HG02870 (cell line): ENCODE results near the gene HECTD2.
"Not testable (repeated sequence)": the region's sequence is repeated elsewhere in the genome, so short reads cannot be mapped to it uniquely, and the experiment has no call there.

Experiments
- ATAC-seq: cut with Tn5 transposase; IDR thresholded peaks from one replicate; pipeline ENCODE4 v1.9.1; 2021; ENCODE audit warnings: mild to moderate bottlenecking, moderate library complexity; ENCODE audit not compliant: unreplicated experiment

HECTD2 gene

GRCh38 chr10:91409869-91410637, at the start of gene HECTD2:
Gene HECTD2 (plus strand): TSS chr10:91410344. CDS start chr10:91410439, 95 bp downstream.
- peak; percentile 78 for ATAC-seq

GRCh38 chr10:91360461-91360860, 49.7 kb upstream of the HECTD2 start:
- no peak for ATAC-seq

- ATAC-seq: not testable (repeated sequence)
These were observed 44.6 kb upstream of the HECTD2 start for GRCh38 chr10:91365519-91365918.

GRCh38 chr10:91366704-91367103, 43.4 kb upstream of the HECTD2 start:
- ATAC-seq: no peak

GRCh38 chr10:91367127-91367531, 43.0 kb upstream of the HECTD2 start:
- ATAC-seq: no peak

GRCh38 chr10:91367558-91367957, 42.6 kb upstream of the HECTD2 start:
- no peak for ATAC-seq

GRCh38 chr10:91369978-91370589, 40.1 kb upstream of the HECTD2 start:
- not testable (repeated sequence) for ATAC-seq

GRCh38 chr10:91374052-91374451, 36.1 kb upstream of the HECTD2 start:
- ATAC-seq: no peak

GRCh38 chr10:91378061-91378460, 32.1 kb upstream of the HECTD2 start:
- no peak for ATAC-seq

- no peak for ATAC-seq
These were observed 29.3 kb upstream of the HECTD2 start for GRCh38 chr10:91380873-91381256.

- no peak for ATAC-seq
These were observed 28.8 kb upstream of the HECTD2 start for GRCh38 chr10:91381257-91381891.

GRCh38 chr10:91385306-91386085, 24.6 kb upstream of the HECTD2 start:
- ATAC-seq: no peak

GRCh38 chr10:91389636-91390512, 20.3 kb upstream of the HECTD2 start:
- ATAC-seq: peak; percentile 66

- not testable (repeated sequence) for ATAC-seq
These were observed 19.7 kb upstream of the HECTD2 start for GRCh38 chr10:91390513-91390825.

GRCh38 chr10:91391920-91392319, 18.2 kb upstream of the HECTD2 start:
- no peak for ATAC-seq

- ATAC-seq: no peak
These were observed 3.8 kb upstream of the HECTD2 start for GRCh38 chr10:91406322-91406721.

GRCh38 chr10:91409069-91409868, 875 bp upstream of the HECTD2 start:
- ATAC-seq: peak; percentile 28

GRCh38 chr10:91410638-91411371, 661 bp downstream of the HECTD2 start:
- ATAC-seq: no peak

- ATAC-seq: no peak
These were observed 1.5 kb downstream of the HECTD2 start for GRCh38 chr10:91411621-91412020.
